IMR-90 (cell line): ENCODE measurements around the gene OPRM1. TPM values are rescaled to one million over a fixed set of nuclear protein-coding genes. Genes with fewer than 3 reads are reported as not detected.

Experiments used
- ATAC-seq: fragments of 200-7000 bp; cut with Tn5 transposase; 2 replicates; pipeline ENCODE4 v1.9.1; 2020; ENCODE audit warnings: low read depth, mild to moderate bottlenecking, moderate library complexity
- BruUV-seq: library from RNA; stranded (reverse); fragments of 400-500 nt; replicated peaks from 2 replicates; lab custom pipeline; 2021; lab: Mats Ljungman, UMichigan
- CTCF ChIA-PET: fragments of 300-600 bp; formaldehyde crosslinking; extraction: SDS; loops from one replicate; lab custom pipeline; 2021; ENCODE audit warnings: antibody characterized with exemption; lab: Yijun Ruan, JAX
- POLR2A ChIA-PET: fragments of 300-600 bp; sonication (Branson Sonifier 250); formaldehyde crosslinking; loops from one replicate; lab custom pipeline; 2022; ENCODE audit warnings: antibody characterized with exemption; ENCODE audit not compliant: unreplicated experiment; lab: Charles Lee
- DNase-seq: peaks from one replicate; pipeline ENCODE4 v3.0.0; 2013
- H2AFZ ChIP-seq: replicated peaks from 2 replicates; pipeline ENCODE3; 2013; ENCODE audit warnings: low read length, mild to moderate bottlenecking; ENCODE audit not compliant: poor library complexity
- H2AK5ac ChIP-seq: 2 replicates; pipeline ENCODE4 v1.6.1; 2013; ENCODE audit warnings: low read depth, low read length, inconsistent platforms
- H2AK9ac ChIP-seq: replicated peaks from 2 replicates; pipeline ENCODE3; 2013; ENCODE audit warnings: mild to moderate bottlenecking, low read depth, low read length, moderate library complexity; ENCODE audit not compliant: poor library complexity
- H2BK120ac ChIP-seq: 2 replicates; pipeline ENCODE4 v1.6.1; 2013; ENCODE audit warnings: low read depth, low read length, inconsistent platforms
- H2BK15ac ChIP-seq: 3 replicates; pipeline ENCODE4 v1.6.1; 2013; ENCODE audit warnings: low read depth, low read length, inconsistent platforms
- H2BK20ac ChIP-seq: 2 replicates; pipeline ENCODE4 v1.6.1; 2013; ENCODE audit warnings: low read depth, mild to moderate bottlenecking, inconsistent platforms, low read length, moderate library complexity
- H2BK5ac ChIP-seq: 2 replicates; pipeline ENCODE4 v1.6.1; 2013; ENCODE audit warnings: mild to moderate bottlenecking, low read depth, low read length, inconsistent platforms; ENCODE audit not compliant: poor library complexity, severe bottlenecking
- H3K14ac ChIP-seq: replicated peaks from 2 replicates; pipeline ENCODE4 v1.6.1; 2013; ENCODE audit warnings: low read depth, low read length, inconsistent platforms
- H3K18ac ChIP-seq: 2 replicates; pipeline ENCODE4 v1.6.1; 2013; ENCODE audit warnings: low read depth, low read length, control low read depth
- H3K23ac ChIP-seq: 2 replicates; pipeline ENCODE4 v1.6.1; 2013; ENCODE audit warnings: low read depth, low read length, inconsistent platforms
- H3K27ac ChIP-seq: 2 replicates; pipeline ENCODE4 v1.5.1; 2013; ENCODE audit warnings: mild to moderate bottlenecking, control low read depth, low read length; ENCODE audit not compliant: insufficient read depth
- H3K27me3 ChIP-seq: 2 replicates; pipeline ENCODE4 v1.6.1; 2013; ENCODE audit warnings: low read length; ENCODE audit not compliant: control insufficient read depth, insufficient read depth
- H3K36me3 ChIP-seq: 2 replicates; pipeline ENCODE4 v1.6.1; 2013; ENCODE audit warnings: low read length, mixed read lengths; ENCODE audit not compliant: control insufficient read depth, insufficient read depth
- H3K4ac ChIP-seq: 2 replicates; pipeline ENCODE4 v1.6.1; 2013; ENCODE audit warnings: low read depth, low read length, inconsistent platforms
- H3K4me1 ChIP-seq: 2 replicates; pipeline ENCODE4 v1.6.1; 2013; ENCODE audit warnings: low read length, mixed read lengths; ENCODE audit not compliant: control insufficient read depth, insufficient read depth
- H3K4me2 ChIP-seq: 2 replicates; pipeline ENCODE4 v1.6.1; 2013; ENCODE audit warnings: low read depth, mild to moderate bottlenecking, control low read depth, low read length, moderate library complexity
- H3K4me3 ChIP-seq: 2 replicates; pipeline ENCODE4 v1.5.1; 2013; ENCODE audit warnings: low read depth, mild to moderate bottlenecking, control low read depth, low read length, moderate library complexity; ENCODE audit not compliant: insufficient read depth
- H3K56ac ChIP-seq: 2 replicates; pipeline ENCODE4 v1.6.1; 2013; ENCODE audit warnings: low read length, inconsistent platforms; ENCODE audit not compliant: insufficient read depth; ENCODE audit errors: extremely low read depth
- H3K79me1 ChIP-seq, 2 experiments: 2 replicates each; pipeline ENCODE4 v1.6.1; 2013; ENCODE audit warnings: low read length in 2 of 2, inconsistent platforms in 1 of 2, low read depth in 1 of 2
- H3K9ac ChIP-seq: 2 replicates; pipeline ENCODE4 v1.6.1; 2013; ENCODE audit warnings: low read depth, low read length, control low read depth
- H3K9me1 ChIP-seq: 2 replicates; pipeline ENCODE4 v1.6.1; 2013; ENCODE audit warnings: low read length, inconsistent platforms; ENCODE audit not compliant: insufficient read depth
- H3K9me3 ChIP-seq: 2 replicates; pipeline ENCODE4 v1.6.1; 2013; ENCODE audit warnings: low read length; ENCODE audit not compliant: control insufficient read depth, insufficient read depth
- H4K20me1 ChIP-seq: 2 replicates; pipeline ENCODE4 v1.6.1; 2013; ENCODE audit warnings: low read length, inconsistent platforms; ENCODE audit not compliant: insufficient read depth
- H4K5ac ChIP-seq: 2 replicates; pipeline ENCODE4 v1.6.1; 2013; ENCODE audit warnings: mild to moderate bottlenecking, low read depth, low read length, control low read depth
- H4K8ac ChIP-seq, 2 experiments: 2 replicates each; pipeline ENCODE4 v1.6.1; 2013; ENCODE audit warnings: low read depth in 2 of 2, low read length in 2 of 2, control low read depth in 1 of 2, inconsistent platforms in 1 of 2
- H4K91ac ChIP-seq: 2 replicates; pipeline ENCODE4 v1.6.1; 2013; ENCODE audit warnings: low read depth, low read length, inconsistent platforms; ENCODE audit not compliant: insufficient read depth
- BHLHE40 ChIP-seq: fragments of 150-350 bp; IDR thresholded peaks from 2 replicates; pipeline ENCODE4 v1.6.1; 2016; ENCODE audit warnings: mild to moderate bottlenecking, low read depth, low read length
- CEBPB ChIP-seq: IDR thresholded peaks from 2 replicates; pipeline ENCODE4 v1.6.1; 2012; ENCODE audit warnings: low read depth, low read length, improper control_type of control experiment
- CHD1 ChIP-seq: IDR thresholded peaks from 2 replicates; pipeline ENCODE4 v1.6.1; 2012; ENCODE audit warnings: low read depth, low read length, improper control_type of control experiment
- ELK1 ChIP-seq: fragments of 150-350 bp; IDR thresholded peaks from 2 replicates; pipeline ENCODE4 v1.6.1; 2016; ENCODE audit warnings: low read depth, mild to moderate bottlenecking, low read length, moderate library complexity, borderline replicate concordance
- FOS ChIP-seq: fragments of 150-350 bp; IDR thresholded peaks from 2 replicates; pipeline ENCODE4 v1.6.1; 2016; ENCODE audit warnings: low read depth, low read length
- MAFK ChIP-seq: IDR thresholded peaks from 2 replicates; pipeline ENCODE4 v1.6.1; 2012; ENCODE audit warnings: low read depth, low read length, improper control_type of control experiment
- MAZ ChIP-seq: IDR thresholded peaks from 2 replicates; pipeline ENCODE4 v1.6.1; 2012; ENCODE audit warnings: low read depth, mild to moderate bottlenecking, low read length, improper control_type of control experiment, moderate library complexity, borderline replicate concordance
- MXI1 ChIP-seq: IDR thresholded peaks from 2 replicates; pipeline ENCODE4 v1.6.1; 2012; ENCODE audit warnings: low read depth, mild to moderate bottlenecking, low read length, moderate library complexity, borderline replicate concordance
- NFE2L2 ChIP-seq: fragments of 150-350 bp; IDR thresholded peaks from 2 replicates; pipeline ENCODE4 v1.6.1; 2016; ENCODE audit warnings: low read depth, mild to moderate bottlenecking, low read length
- POLR2A ChIP-seq: IDR thresholded peaks from 2 replicates; pipeline ENCODE4 v1.6.1; 2012; ENCODE audit warnings: mild to moderate bottlenecking, low read depth, low read length
- RAD21 ChIP-seq: IDR thresholded peaks from 2 replicates; pipeline ENCODE4 v1.6.1; 2012; ENCODE audit warnings: low read length, improper control_type of control experiment
- RCOR1 ChIP-seq: IDR thresholded peaks from 2 replicates; pipeline ENCODE4 v1.6.1; 2012; ENCODE audit warnings: mild to moderate bottlenecking, low read length, improper control_type of control experiment; ENCODE audit not compliant: insufficient replicate concordance
- RFX5 ChIP-seq: IDR thresholded peaks from 2 replicates; pipeline ENCODE4 v1.8.0; 2012; ENCODE audit warnings: low read depth, mild to moderate bottlenecking, low read length, moderate library complexity
- SMC3 ChIP-seq: fragments of 150-350 bp; IDR thresholded peaks from 2 replicates; pipeline ENCODE4 v1.6.1; 2016; ENCODE audit warnings: low read depth, mild to moderate bottlenecking, antibody characterized with exemption, low read length, moderate library complexity
- WGBS, 2 experiments: methylation state at CpG; one replicate each; pipeline versions ENCODE4 v1.1.5 to v1.1.7; 2013; ENCODE audit warnings: missing lambda C conversion rate in 2 of 2; ENCODE audit not compliant: insufficient read length in 1 of 2; ENCODE audit errors: extremely low coverage in 2 of 2; 5-methylcytosine and 5-hydroxymethylcytosine counted together
- dilution Hi-C: fragments of 300-500 bp; cut with HindIII; formaldehyde crosslinking; loops from one replicate; pipeline ENCODE4 v1.14.3; 2018; ENCODE audit warnings: low sequenced_read_pairs; ENCODE audit not compliant: unreplicated experiment
- in situ Hi-C: fragments of 300-500 bp; cut with MboI; formaldehyde crosslinking; loops from 3 replicates; pipeline ENCODE4 v1.14.3; 2019; ENCODE audit warnings: low sequenced_read_pairs, inconsistent platforms, mixed read lengths
- intact Hi-C: fragments of 100-400 bp; cut with micrococcal nuclease; formaldehyde crosslinking; loops from 2 replicates; pipeline ENCODE4 v1.10.0; 2022
- polyA plus RNA-seq, 3 experiments: library from polyadenylated mRNA; depleted of rRNA; stranded (reverse); fragments of >200 nt; gene quantifications; 2 replicates each; pipeline ENCODE4 v1.2.3, GENCODE V29; 2012; ENCODE audit warnings: low replicate concordance in 1 of 3
- total RNA-seq: library from RNA; depleted of rRNA; stranded (reverse); fragments of >200 nt; gene quantifications from 2 replicates; pipeline ENCODE4 v1.2.3, GENCODE V29; 2012
- TF ChIP-seq, protein P1 (sequence below): conservative IDR thresholded peaks from 2 replicates; pipeline ENCODE4 v1.5.1; 2012; ENCODE audit warnings: mild to moderate bottlenecking, low read depth, low read length, improper control_type of control experiment

The OPRM1 gene
- total and polyA plus RNA-seq, 2 of the 4 experiments (the other 2 are of a cell fraction): not detected

GRCh38 chr6:154258064-154258757 lies 219.2 kb downstream of the OPRM1 start:
- no peak overlapping the region for H3K23ac ChIP-seq
- H3K9ac ChIP-seq: no peak overlapping the region
- 51 to 100% methylated on average over 1 to 3 of the region's 4 CpGs for WGBS, 2 experiments
- H4K5ac ChIP-seq: no peak overlapping the region
- no peak overlapping the region for H2BK20ac ChIP-seq
- H3K4ac ChIP-seq: no peak overlapping the region
- no peak overlapping the region for H2BK120ac ChIP-seq
- DNase-seq: no peak
- H3K9me1 ChIP-seq: no peaks in the 10 kb centered on the region
- dilution Hi-C loops: no loop called here
- TF ChIP-seq BHLHE40 (no peak), FOS (no peak), MAZ (no peak), MXI1 (no peak), RCOR1 (no peak), ELK1 (no peak), NFE2L2 (no peak), CHD1 (no peak), MAFK (no peak), POLR2A (no peak), CEBPB (no peak), RFX5 (no peak), SMC3 (no peak), RAD21 (no peak)
- TF ChIP-seq, protein P1, sequence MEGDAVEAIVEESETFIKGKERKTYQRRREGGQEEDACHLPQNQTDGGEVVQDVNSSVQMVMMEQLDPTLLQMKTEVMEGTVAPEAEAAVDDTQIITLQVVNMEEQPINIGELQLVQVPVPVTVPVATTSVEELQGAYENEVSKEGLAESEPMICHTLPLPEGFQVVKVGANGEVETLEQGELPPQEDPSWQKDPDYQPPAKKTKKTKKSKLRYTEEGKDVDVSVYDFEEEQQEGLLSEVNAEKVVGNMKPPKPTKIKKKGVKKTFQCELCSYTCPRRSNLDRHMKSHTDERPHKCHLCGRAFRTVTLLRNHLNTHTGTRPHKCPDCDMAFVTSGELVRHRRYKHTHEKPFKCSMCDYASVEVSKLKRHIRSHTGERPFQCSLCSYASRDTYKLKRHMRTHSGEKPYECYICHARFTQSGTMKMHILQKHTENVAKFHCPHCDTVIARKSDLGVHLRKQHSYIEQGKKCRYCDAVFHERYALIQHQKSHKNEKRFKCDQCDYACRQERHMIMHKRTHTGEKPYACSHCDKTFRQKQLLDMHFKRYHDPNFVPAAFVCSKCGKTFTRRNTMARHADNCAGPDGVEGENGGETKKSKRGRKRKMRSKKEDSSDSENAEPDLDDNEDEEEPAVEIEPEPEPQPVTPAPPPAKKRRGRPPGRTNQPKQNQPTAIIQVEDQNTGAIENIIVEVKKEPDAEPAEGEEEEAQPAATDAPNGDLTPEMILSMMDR: no peak
- H3K9me3 ChIP-seq: no peaks in the 10 kb centered on the region
- no peak overlapping the region for H3K56ac ChIP-seq
- no peak overlapping the region for H2AK9ac ChIP-seq
- H4K91ac ChIP-seq: no peak overlapping the region
- no peak overlapping the region for H3K14ac ChIP-seq
- CTCF ChIA-PET: interaction anchor here (1.0 kb wide), 1 partner anchor 19 kb away, joined by 5 read pairs; no protein-coding TSS in a partner anchor
- intact Hi-C loops: no loop called here
- no peak overlapping the region for H2AFZ ChIP-seq
- no peak for ATAC-seq
- no peak overlapping the region for H2AK5ac ChIP-seq
- H2BK5ac ChIP-seq: no peak overlapping the region
- POLR2A ChIA-PET: no interaction called here
- no peaks in the 10 kb centered on the region for H4K20me1 ChIP-seq
- no peak overlapping the region for H3K4me2 ChIP-seq
- no peaks in the 10 kb centered on the region for H3K4me1 ChIP-seq
- no peak overlapping the region for H3K4me3 ChIP-seq
- no peak overlapping the region for H3K27ac ChIP-seq
- no peaks in the 10 kb centered on the region; the same call in 1 of the 2 replicates for H3K27me3 ChIP-seq
- H2BK15ac ChIP-seq: no peak overlapping the region
- H4K8ac ChIP-seq: no peak overlapping the region
- in situ Hi-C loops: no loop called here
- no TSS peak for BruUV-seq
- H3K36me3 ChIP-seq: no peaks in the 10 kb centered on the region
- H3K79me1 ChIP-seq: no peaks in the 10 kb centered on the region
- no peak overlapping the region for H3K18ac ChIP-seq
